Hippocampal formation (tissue), 2 donors: ENCODE results near the gene ELMO1.
"Not testable (repeated sequence)": the region's sequence is repeated elsewhere in the genome, so short reads cannot be mapped to it uniquely, and the experiment has no call there.

Experiments
- DNase-seq, 2 donors: peaks; one replicate each; lab custom pipeline; 2025; lab: John Stamatoyannopoulos, UW

The ELMO1 gene

GRCh38 chr7:37141742-37142141, 306.9 kb downstream of the ELMO1 start:
- no peak for DNase-seq

- DNase-seq, result not testable (repeated sequence)
Measured at GRCh38 chr7:37133902-37134301, 314.8 kb downstream of the ELMO1 start.

- DNase-seq, result no peak
Measured at GRCh38 chr7:37131855-37132254, 316.8 kb downstream of the ELMO1 start.

- no peak for DNase-seq
Measured at GRCh38 chr7:37129035-37129425, 319.6 kb downstream of the ELMO1 start.

GRCh38 chr7:37128327-37129034, 320.2 kb downstream of the ELMO1 start:
- DNase-seq, result no peak

GRCh38 chr7:37119296-37119860, 329.3 kb downstream of the ELMO1 start:
- no peak for DNase-seq

GRCh38 chr7:37118004-37118403, 330.7 kb downstream of the ELMO1 start:
- no peak for DNase-seq

GRCh38 chr7:37117292-37117691, 331.4 kb downstream of the ELMO1 start:
- no peak for DNase-seq

- no peak for DNase-seq
Measured at GRCh38 chr7:37116093-37116701, 332.5 kb downstream of the ELMO1 start.

GRCh38 chr7:37113661-37114355, 334.9 kb downstream of the ELMO1 start:
- DNase-seq, result no peak

GRCh38 chr7:37112876-37113275, 335.8 kb downstream of the ELMO1 start:
- DNase-seq, result no peak

- no peak for DNase-seq
Measured at GRCh38 chr7:37112218-37112617, 336.4 kb downstream of the ELMO1 start.

GRCh38 chr7:37111459-37111858, 337.2 kb downstream of the ELMO1 start:
- DNase-seq, result no peak

- DNase-seq, result no peak
Measured at GRCh38 chr7:37110660-37111424, 337.8 kb downstream of the ELMO1 start.

- DNase-seq, result no peak
Measured at GRCh38 chr7:37109843-37110242, 338.8 kb downstream of the ELMO1 start.

GRCh38 chr7:37109016-37109683, 339.5 kb downstream of the ELMO1 start:
- DNase-seq, result peak in 1 of 2 donors; percentile 16

GRCh38 chr7:37108615-37109014, 340.0 kb downstream of the ELMO1 start:
- no peak for DNase-seq

- DNase-seq, result no peak
Measured at GRCh38 chr7:37107047-37107750, 341.5 kb downstream of the ELMO1 start.

GRCh38 chr7:37105762-37106161, 342.9 kb downstream of the ELMO1 start:
- no peak for DNase-seq

GRCh38 chr7:37104822-37105518, 343.7 kb downstream of the ELMO1 start:
- no peak for DNase-seq
